ENCODE results near the gene ANKRD35. TPM values are rescaled to one million over a fixed set of nuclear protein-coding genes. Genes with fewer than 3 reads are reported as not detected.

Gene ANKRD35
- total RNA-seq, 1 experiment from 2014 or later = not detected

- ChIA-PET RAD21 (ENCODE audit: low non-redundant PET in 1 of 2, low total read pairs in 2 of 2, uncharacterized antibody in 2 of 2, unreplicated experiment in 2 of 2) (no interaction called here), CTCF (interaction anchor here (7.6 kb wide), 1 partner anchor 9 kb away, joined by 87 read pairs; the partner anchor contains the start of gene PIAS3), POLR2A (interaction anchor here (2.2 kb wide), 1 partner anchor 9 kb away, joined by 6 read pairs; the partner anchor contains the start of gene PIAS3)
- TF ChIP-seq CTCF (IDR thresholded peaks at IDR 0.05 in 2 of 3, conservative IDR thresholded peaks at IDR 0.05 in 1 of 3; ENCODE audit: borderline replicate concordance in 1 of 3, insufficient read depth in 1 of 3, low read depth in 2 of 3, low read length in 2 of 3) (peak in 2 of 3 experiments; percentile 47 to 66; a peak in 4 of 6 replicates), RAD21 (IDR thresholded peaks at IDR 0.05; ENCODE audit: low read depth) (peak; percentile 21; the same call in 1 of the 2 replicates), ELF1 (IDR thresholded peaks at IDR 0.05; ENCODE audit: borderline replicate concordance, low read depth) (no peak), MAX (IDR thresholded peaks at IDR 0.05) (no peak), SRF (IDR thresholded peaks at IDR 0.05; ENCODE audit: low read depth) (no peak), EZH2phosphoT487 (IDR thresholded peaks at IDR 0.05; ENCODE audit: borderline replicate concordance) (no peak), POLR2AphosphoS5 (IDR thresholded peaks at IDR 0.05; ENCODE audit: low read depth, low read length) (no peak), POLR2A (IDR thresholded peaks at IDR 0.05; ENCODE audit: borderline replicate concordance, extremely low read depth, insufficient read depth, insufficient read length) (no peak)
- Histone ChIP-seq H3K27ac (ENCODE audit: low read depth, low read length) (no peak overlapping the region), H3K4me1 (ENCODE audit: control insufficient read depth in 1 of 2, insufficient read depth in 2 of 2, low read length in 2 of 2) (peaks cover 4 to 14% of the 10 kb centered on the region in 2 experiments), H2AFZ (ENCODE audit: low read depth, low read length, poor library complexity, severe bottlenecking) (no peak overlapping the region), H3K9me3 (ENCODE audit: control insufficient read depth in 1 of 2, insufficient read depth in 1 of 2, low read depth in 1 of 2, low read length in 2 of 2) (no peaks in the 10 kb centered on the region), H3K4me3 (replicated peaks in 1 of 2; ENCODE audit: low read depth in 1 of 2, low read length in 2 of 2) (no peak overlapping the region), H3K9me2 (ENCODE audit: insufficient read depth) (no peaks in the 10 kb centered on the region), H3K27me3 (ENCODE audit: insufficient read depth, low read length) (no peaks in the 10 kb centered on the region), H3K79me2 (ENCODE audit: insufficient read depth, low read length) (no peaks in the 10 kb centered on the region), H4K20me1 (ENCODE audit: insufficient read depth) (no peaks in the 10 kb centered on the region), H3K4me2 (ENCODE audit: low read length) (no peak overlapping the region), H3K36me3 (ENCODE audit: control insufficient read depth in 1 of 2, insufficient read depth in 2 of 2, low read length in 2 of 2) (peaks cover 15 to 30% of the 10 kb centered on the region in 2 experiments), H3K9ac (ENCODE audit: low read length) (no peak overlapping the region)
- BruUV-seq (replicated peaks) = no TSS peak
- intact Hi-C loops (cut with micrococcal nuclease) = loop anchor here (5.0 kb wide), 1 partner anchor 58 kb away; no protein-coding TSS in a partner anchor
- ATAC-seq (no peak), DNase-seq (ENCODE audit: low read depth, low spot score) (no peak)
Measured at GRCh38 chr1:145849356-145850160, 36.1 kb downstream of the ANKRD35 start.

Measured in HCT116 (cell line).